Neural cell (in vitro differentiated cells): ENCODE measurements around the gene ZNF304.

ENCODE experiments used
- CTCF ChIP-seq: fragments of 450-650 bp; IDR thresholded peaks from 2 replicates; pipeline ENCODE4 v1.5.1; 2014; ENCODE audit warnings: antibody characterized with exemption, mild to moderate bottlenecking, moderate library complexity; ENCODE audit not compliant: poor library complexity, severe bottlenecking
- EP300 ChIP-seq: fragments of 450-650 bp; conservative IDR thresholded peaks from 2 replicates; pipeline ENCODE4 v1.6.1; 2014; ENCODE audit warnings: antibody characterized with exemption, mild to moderate bottlenecking, moderate library complexity; ENCODE audit not compliant: poor library complexity, severe bottlenecking
- EZH2 ChIP-seq: fragments of 200-600, 300-800 bp; shearing (Covaris generic), sonication (generic); IDR thresholded peaks from 2 replicates; pipeline ENCODE4 v1.6.1; 2014; ENCODE audit warnings: antibody characterized with exemption, low read length, borderline replicate concordance, mild to moderate bottlenecking; ENCODE audit not compliant: insufficient read depth, poor library complexity, severe bottlenecking
- MXI1 ChIP-seq: fragments of 450-650 bp; conservative IDR thresholded peaks from 2 replicates; pipeline ENCODE4 v1.6.1; 2014; ENCODE audit warnings: antibody characterized with exemption, mild to moderate bottlenecking; ENCODE audit not compliant: poor library complexity, severe bottlenecking
- POLR2AphosphoS5 ChIP-seq: IDR thresholded peaks from 2 replicates; pipeline ENCODE4 v1.6.1; 2012
- RAD21 ChIP-seq: fragments of 450-650 bp; conservative IDR thresholded peaks from 2 replicates; pipeline ENCODE4 v1.6.1; 2014; ENCODE audit warnings: antibody characterized with exemption, mild to moderate bottlenecking, moderate library complexity
- TAF1 ChIP-seq: IDR thresholded peaks from 2 replicates; pipeline ENCODE4 v1.6.1; 2012; ENCODE audit warnings: low read depth

DNA sequence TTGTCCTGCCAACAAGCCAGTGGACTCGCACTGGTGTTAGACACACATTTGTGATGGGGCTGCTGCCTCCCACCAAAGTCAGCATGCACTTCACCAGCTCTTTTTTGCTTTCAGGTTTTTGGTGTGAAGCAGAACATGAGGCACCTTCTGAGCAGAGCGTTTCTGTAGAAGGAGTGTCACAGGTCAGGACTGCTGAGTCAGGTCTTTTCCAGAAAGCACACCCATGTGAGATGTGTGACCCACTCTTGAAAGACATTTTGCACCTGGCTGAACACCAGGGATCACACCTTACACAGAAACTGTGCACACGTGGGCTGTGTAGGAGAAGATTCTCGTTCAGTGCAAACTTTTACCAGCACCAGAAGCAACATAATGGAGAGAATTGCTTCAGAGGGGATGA lies 4.8 kb downstream of the ZNF304 start:
- no peak for TF ChIP-seq CTCF
- TF ChIP-seq EZH2, result no peak
- no peak for TF ChIP-seq RAD21
- no peak for TF ChIP-seq TAF1
- no peak for TF ChIP-seq EP300
- no peak for TF ChIP-seq MXI1
- TF ChIP-seq POLR2AphosphoS5, result no peak
